ENCODE results near the gene ISG15. TPM values are rescaled to one million over a fixed set of nuclear protein-coding genes. Genes with fewer than 3 reads are reported as not detected.

Gene ISG15
- total and polyA plus RNA-seq, 2 of the 13 experiments (the other 11 are each of a cell fraction or from before 2014, with no cell fraction given), result 42.1 to 54.9 TPM

DNA sequence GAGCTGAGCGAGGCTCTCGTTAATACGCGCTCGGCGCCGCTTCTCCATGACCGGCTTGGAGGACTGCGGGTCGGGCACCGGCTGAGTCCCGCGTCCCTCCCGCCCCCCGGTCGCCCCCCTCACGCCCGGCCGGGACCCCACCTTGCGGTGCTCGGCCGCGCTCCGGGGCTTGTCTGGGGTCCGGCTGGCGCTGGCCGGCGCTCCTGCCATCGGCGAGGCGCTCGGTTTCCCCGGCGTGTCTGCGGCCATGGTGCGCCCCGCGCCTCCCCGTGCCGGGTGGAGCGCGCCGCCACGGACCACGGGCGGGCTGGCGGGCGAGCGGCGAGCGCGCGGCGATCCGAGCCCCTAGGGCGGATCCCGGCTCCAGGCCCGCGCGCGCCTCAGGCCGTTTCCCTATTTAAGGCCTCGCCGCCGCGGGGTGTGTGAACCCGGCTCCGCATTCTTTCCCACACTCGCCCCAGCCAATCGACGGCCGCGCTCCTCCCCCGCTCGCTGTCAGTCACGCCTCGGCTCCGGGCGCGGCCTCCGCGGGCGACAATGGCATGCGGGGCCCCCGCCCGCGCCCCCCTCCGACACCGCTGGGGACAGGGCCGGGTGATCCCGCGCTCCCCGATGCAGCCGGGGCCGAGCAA lies 13.5 kb upstream of the ISG15 start, which contains the start of gene HES4 (continued):
- TF ChIP-seq KDM5B (CRISPR knock-in tag; IDR thresholded peaks at IDR 0.05; ENCODE audit: borderline replicate concordance) (no peak), HOXA9 (CRISPR knock-in tag; IDR thresholded peaks at IDR 0.05; ENCODE audit: borderline replicate concordance) (no peak; the same call in 1 of the 2 replicates), SP5 (CRISPR knock-in tag; IDR thresholded peaks at IDR 0.05; ENCODE audit: borderline replicate concordance, low read depth) (peak; percentile 55), ZNF326 (CRISPR knock-in tag; IDR thresholded peaks at IDR 0.05; ENCODE audit: borderline replicate concordance) (no peak), FLYWCH1 (CRISPR knock-in tag; IDR thresholded peaks at IDR 0.05) (0 out of 2 replicates have a peak, but pooled peaks have one; percentile 40), DR1 (CRISPR knock-in tag; IDR thresholded peaks at IDR 0.05) (peak; percentile 82), BHLHE40 (IDR thresholded peaks at IDR 0.05; ENCODE audit: low read length) (peak; percentile 55; the same call in 1 of the 2 replicates), NFYC (CRISPR knock-in tag; IDR thresholded peaks at IDR 0.05) (peak; percentile 77), SAFB2 (CRISPR knock-in tag; IDR thresholded peaks at IDR 0.05; ENCODE audit: borderline replicate concordance, low read depth) (0 out of 2 replicates have a peak, but pooled peaks have one; percentile 18), ZNF367 (CRISPR knock-in tag; IDR thresholded peaks at IDR 0.05; ENCODE audit: borderline replicate concordance) (no peak; the same call in 1 of the 2 replicates), POLR2G (IDR thresholded peaks at IDR 0.05; ENCODE audit: low read depth, low read length) (peak; percentile 63), ZNF343 (CRISPR knock-in tag; IDR thresholded peaks at IDR 0.05) (no peak), HES4 (CRISPR knock-in tag; IDR thresholded peaks at IDR 0.05; ENCODE audit: borderline replicate concordance) (no peak), REXO4 (CRISPR knock-in tag; IDR thresholded peaks at IDR 0.05; ENCODE audit: borderline replicate concordance) (no peak), KDM4B (CRISPR knock-in tag; IDR thresholded peaks at IDR 0.05) (no peak), ZNF749 (CRISPR knock-in tag; IDR thresholded peaks at IDR 0.05; ENCODE audit: borderline replicate concordance) (no peak), ETS1 (CRISPR knock-in tag; IDR thresholded peaks at IDR 0.05) (no peak), SOX13 (IDR thresholded peaks at IDR 0.05) (no peak), SOX13 (CRISPR knock-in tag; conservative IDR thresholded peaks at IDR 0.05 in 1 of 2, IDR thresholded peaks at IDR 0.05 in 1 of 2) (peak in 1 of 2 experiments; percentile 42; a peak in 1 of 4 replicates), IRF1 (CRISPR knock-in tag; IDR thresholded peaks at IDR 0.05; ENCODE audit: low read depth) (no peak), GABPB1 (CRISPR knock-in tag; IDR thresholded peaks at IDR 0.05) (no peak), SKI (IDR thresholded peaks at IDR 0.05; ENCODE audit: partially characterized antibody) (peak; percentile 45)
- TF ChIP-seq, protein P1, sequence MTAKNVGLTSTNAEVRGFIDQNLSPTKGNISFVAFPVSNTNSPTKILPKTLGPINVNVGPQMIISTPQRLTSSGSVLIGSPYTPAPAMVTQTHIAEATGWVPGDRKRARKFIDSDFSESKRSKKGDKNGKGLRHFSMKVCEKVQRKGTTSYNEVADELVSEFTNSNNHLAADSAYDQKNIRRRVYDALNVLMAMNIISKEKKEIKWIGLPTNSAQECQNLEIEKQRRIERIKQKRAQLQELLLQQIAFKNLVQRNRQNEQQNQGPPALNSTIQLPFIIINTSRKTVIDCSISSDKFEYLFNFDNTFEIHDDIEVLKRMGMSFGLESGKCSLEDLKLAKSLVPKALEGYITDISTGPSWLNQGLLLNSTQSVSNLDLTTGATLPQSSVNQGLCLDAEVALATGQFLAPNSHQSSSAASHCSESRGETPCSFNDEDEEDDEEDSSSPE (CRISPR knock-in tag; IDR thresholded peaks at IDR 0.05), result peak; percentile 63; the same call in 1 of the 2 replicates
- TF ChIP-seq, protein P2, sequence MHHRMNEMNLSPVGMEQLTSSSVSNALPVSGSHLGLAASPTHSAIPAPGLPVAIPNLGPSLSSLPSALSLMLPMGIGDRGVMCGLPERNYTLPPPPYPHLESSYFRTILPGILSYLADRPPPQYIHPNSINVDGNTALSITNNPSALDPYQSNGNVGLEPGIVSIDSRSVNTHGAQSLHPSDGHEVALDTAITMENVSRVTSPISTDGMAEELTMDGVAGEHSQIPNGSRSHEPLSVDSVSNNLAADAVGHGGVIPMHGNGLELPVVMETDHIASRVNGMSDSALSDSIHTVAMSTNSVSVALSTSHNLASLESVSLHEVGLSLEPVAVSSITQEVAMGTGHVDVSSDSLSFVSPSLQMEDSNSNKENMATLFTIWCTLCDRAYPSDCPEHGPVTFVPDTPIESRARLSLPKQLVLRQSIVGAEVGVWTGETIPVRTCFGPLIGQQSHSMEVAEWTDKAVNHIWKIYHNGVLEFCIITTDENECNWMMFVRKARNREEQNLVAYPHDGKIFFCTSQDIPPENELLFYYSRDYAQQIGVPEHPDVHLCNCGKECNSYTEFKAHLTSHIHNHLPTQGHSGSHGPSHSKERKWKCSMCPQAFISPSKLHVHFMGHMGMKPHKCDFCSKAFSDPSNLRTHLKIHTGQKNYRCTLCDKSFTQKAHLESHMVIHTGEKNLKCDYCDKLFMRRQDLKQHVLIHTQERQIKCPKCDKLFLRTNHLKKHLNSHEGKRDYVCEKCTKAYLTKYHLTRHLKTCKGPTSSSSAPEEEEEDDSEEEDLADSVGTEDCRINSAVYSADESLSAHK (CRISPR knock-in tag; IDR thresholded peaks at IDR 0.05; ENCODE audit: borderline replicate concordance), result no peak

Measured in HepG2 (cell line).